DMS79 treated with DMSO at 0.1 percent for 48 hours (cell line): Measurements from ENCODE around the gene PHF13.
"Not testable (repeated sequence)": the region's sequence is repeated elsewhere in the genome, so short reads cannot be mapped to it uniquely, and the experiment has no call there.

Source experiments
- DNase-seq: peaks from one replicate; lab custom pipeline; 2025; lab: John Stamatoyannopoulos, UW

The PHF13 gene

DNA sequence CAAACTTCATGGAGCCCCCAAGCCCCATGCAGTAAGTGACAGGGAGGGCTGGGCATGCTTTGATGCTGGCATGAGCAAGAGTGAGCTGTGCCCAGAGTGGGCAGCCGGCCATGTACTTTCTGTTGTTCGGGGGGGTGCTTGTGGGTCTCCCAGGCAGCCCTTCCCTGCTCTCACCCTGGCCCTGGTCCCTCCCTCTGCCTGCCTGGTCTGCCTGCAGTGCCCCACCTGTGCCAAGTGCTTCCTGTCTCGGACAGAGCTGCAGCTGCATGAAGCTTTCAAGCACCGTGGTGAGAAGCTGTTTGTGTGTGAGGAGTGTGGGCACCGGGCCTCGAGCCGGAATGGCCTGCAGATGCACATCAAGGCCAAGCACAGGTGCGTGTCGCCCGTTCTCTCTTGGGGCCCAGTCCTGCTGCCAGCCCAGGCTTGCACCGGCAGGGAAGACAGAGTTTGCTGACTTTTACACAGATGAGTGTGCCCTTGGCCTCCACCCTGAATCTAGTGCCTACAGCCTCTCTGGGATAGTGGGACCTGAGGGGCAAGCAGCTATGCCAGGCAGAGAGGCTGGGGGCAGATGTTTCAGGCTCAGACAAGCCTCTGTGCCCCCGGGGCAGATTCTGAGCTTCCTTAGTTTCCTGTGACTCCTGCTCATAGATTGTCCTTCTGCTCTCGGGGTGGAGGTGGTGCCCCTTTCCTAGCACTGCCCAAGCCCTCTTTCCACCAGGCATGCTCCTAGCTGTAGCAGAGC lies 26.1 kb upstream of the PHF13 start:
- peak; percentile 90 for DNase-seq

DNA sequence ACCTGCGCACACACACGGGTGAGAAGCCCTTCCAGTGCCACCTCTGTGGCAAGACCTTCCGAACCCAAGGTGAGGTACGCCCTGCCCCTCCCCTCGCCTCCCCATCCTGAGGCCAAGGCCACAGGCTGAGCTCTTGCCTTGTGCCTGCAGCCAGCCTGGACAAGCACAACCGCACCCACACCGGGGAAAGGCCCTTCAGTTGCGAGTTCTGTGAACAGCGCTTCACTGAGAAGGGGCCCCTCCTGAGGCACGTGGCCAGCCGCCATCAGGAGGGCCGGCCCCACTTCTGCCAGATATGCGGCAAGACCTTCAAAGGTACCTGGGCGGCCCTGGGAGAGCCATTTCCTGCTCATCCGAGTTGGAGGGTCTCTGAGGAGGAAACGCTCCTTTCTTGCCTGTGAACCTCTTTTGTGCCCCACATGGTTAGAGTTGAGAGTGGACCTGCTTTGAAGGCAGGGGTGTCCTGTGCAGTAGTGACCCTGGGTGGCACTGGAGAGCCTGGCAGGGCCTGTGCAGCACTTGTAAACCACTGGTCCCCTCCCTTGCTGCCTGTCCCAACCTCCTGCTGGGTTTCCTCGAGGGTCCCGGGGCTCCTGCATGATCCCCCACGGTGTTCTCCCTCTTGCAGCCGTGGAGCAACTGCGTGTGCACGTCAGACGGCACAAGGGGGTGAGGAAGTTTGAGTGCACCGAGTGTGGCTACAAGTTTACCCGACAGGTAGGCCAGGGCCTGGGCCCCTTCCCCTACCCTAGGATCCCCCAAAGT lies 25.2 kb upstream of the PHF13 start:
- peak; percentile 53 for DNase-seq

DNA sequence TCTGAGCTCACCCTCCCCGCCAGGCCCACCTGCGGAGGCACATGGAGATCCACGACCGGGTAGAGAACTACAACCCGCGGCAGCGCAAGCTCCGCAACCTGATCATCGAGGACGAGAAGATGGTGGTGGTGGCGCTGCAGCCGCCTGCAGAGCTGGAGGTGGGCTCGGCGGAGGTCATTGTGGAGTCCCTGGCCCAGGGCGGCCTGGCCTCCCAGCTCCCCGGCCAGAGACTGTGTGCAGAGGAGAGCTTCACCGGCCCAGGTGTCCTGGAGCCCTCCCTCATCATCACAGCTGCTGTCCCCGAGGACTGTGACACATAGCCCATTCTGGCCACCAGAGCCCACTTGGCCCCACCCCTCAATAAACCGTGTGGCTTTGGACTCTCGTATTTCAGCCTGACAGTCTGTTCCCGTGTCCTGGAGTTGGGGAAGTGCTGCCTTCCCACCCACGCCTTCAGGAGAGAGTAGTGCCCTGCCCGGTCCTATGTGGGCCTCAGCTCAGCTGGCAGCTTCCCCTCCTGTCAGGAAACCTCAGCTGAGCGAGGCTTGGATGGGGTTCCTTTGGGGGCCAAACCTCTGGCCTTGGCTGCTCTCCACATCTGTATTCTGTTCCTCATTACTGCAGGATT lies 24.5 kb upstream of the PHF13 start:
- no peak for DNase-seq

DNA sequence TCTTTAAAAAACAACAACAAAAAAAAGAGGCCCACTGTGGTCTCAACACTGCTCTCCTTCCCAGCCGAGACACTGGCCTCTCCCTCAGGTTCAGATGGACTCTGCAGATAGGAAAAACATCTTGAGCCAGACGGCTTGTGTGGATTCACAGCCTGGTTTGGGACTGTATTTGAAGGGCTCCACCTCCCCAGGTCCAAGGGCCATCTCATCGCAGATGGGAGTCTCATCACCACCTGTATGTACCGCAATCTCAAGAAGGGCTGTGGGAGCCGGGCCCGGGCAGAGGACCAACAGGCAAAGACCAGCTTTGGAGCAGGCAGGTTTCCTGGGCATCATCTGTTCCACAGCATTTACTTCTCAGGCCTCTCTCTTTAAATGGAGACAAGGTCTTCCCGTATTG lies 23.5 kb upstream of the PHF13 start:
- DNase-seq = no peak

DNA sequence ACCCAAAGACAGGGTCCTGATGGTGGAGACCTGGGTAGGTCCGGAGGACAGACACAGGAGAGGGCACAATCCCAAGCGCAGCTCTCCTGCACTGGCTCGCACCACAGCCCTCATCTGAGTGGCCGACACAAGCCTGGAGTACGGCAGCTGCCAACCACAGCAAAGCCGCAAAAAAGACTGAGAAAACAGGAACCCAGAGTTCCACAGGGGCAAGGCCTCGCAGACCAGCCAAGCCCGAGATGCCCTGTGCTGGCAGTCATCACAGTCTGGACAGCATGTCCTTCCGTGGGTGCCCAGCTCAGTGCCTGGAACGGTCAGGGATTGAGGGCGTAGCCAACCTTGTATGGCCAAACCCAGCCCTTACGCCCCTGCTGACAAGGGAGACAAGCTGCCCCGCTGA lies 22.3 kb upstream of the PHF13 start:
- DNase-seq = no peak

DNA sequence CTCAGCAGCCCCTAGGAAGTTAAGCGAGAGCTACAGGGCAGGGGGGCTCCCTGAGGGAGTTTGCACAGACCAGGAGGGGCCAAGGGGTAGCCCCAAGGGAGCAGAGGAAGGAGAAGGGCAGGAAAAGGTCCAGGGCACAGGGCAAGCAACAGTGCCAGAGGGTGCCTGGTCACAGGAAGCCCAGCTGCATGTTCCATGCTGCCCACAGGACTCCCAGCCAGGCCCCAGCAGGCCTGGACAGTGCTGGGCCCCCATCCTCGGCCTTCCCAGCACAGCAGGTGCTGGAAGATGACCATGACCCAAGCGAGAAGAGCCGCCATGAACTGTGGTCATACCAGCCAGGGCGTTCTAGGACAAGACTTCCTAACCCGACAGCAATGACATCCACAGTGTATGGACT lies 21.9 kb upstream of the PHF13 start:
- DNase-seq = no peak

DNA sequence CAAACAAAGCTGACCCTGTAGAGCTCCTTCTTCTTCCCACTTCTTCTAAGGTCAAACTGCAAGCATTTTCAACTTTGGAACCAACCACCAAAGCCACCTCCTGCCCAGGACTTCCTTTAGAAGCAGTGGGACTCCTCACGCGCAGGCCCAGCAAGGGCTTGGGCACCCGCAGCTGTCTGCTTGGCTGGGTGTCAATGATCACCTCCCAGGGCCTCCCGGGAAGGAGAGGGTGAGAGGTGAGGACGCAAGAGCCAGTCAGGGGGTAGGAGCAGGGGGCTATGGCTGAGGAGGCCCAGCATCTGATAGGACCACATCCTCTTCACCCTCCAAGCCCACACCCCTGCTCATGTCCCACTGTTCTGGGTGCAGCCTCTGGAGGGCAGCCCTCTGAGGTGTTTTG lies 21.1 kb upstream of the PHF13 start:
- DNase-seq = no peak

DNA sequence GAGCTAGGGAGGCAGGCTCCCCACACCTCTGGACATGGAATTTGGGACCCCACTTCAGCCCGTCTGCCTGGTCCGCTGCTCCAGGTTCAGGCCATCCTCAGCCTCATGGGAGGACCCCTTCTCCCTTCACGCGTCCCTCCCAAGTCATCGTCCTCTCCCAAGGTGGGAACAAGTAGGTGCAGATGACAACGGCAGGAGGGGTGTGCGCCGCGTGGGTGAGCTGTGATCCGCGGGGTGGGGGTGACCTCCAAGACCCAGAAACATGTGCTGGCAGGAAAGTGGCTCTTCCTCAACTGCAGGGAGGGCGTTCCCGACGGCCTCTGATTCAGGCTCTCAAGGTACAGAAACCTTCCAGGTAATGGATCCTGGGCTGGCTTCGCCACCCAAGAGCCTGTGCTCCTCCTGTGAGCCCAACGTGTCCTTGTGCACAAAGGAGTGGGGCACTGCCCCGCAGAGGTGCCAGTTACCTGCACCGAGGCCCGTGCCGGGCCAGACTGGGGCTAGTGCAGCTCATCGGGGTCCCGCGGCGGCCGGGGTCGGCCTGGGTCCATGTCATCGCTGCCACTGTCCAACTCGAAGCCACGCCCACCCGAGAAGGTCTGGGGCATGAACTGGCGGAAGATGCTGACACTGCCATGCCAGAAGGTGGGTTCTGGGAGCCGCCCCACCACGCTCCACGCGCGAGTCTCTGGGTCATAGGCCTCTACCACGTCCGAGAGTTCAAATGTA lies 20.5 kb upstream of the PHF13 start:
- no peak for DNase-seq

DNA sequence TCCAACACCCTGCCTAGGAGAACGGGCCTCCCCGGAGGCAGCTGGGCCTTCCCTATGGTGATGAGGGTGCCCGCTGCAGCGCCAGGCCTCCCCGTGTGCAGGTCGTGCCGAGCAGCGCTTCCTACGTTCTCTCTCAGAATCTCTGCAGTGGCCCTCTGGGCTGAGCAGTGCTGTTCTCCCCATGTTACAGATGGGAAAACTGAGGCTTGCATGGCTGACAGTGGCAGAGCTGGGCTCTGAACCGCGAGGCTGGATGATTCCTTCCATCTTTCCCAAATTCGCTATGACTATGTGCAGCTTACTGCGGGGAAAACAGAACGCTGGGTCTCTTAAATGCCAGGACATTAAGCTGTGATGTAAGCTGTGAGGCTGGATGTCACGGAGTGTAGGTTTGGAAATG lies 19.7 kb upstream of the PHF13 start:
- no peak for DNase-seq

DNA sequence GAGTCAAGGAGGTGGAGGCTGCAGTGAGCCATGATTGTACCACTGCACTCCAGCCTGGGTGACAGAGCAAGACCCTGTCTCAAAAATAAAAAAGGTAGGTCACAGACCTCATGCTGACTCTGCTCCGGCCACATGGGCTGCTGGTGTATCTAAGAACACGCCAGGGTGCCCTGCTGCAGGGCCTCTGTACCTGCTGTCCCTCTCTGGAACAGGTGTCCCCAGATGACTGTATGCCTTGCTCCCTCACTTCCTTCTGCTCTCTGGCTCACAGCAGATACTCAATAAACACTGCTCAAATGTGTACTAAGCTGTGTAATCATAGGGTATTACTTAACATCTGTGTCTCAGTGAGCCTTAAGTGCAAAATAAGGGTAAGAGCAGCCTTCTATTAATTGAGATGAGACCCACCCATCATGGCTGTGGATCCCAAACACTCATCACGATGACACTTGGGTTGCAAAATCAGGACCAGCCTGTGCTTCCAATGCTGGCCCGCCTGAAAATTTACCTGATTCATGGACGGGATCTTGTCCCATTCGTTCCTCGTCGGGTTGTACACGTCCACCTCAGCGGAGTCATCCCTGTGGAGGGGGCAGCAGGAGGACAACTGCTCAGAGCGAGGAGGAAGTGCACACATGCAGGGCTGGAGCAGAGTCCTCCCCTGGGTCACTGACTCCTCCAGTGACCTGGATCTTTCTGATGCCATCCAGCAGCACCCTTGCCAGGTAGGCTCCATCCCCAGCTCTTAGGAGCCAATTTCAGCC lies 18.4 kb upstream of the PHF13 start:
- DNase-seq = no peak

DNA sequence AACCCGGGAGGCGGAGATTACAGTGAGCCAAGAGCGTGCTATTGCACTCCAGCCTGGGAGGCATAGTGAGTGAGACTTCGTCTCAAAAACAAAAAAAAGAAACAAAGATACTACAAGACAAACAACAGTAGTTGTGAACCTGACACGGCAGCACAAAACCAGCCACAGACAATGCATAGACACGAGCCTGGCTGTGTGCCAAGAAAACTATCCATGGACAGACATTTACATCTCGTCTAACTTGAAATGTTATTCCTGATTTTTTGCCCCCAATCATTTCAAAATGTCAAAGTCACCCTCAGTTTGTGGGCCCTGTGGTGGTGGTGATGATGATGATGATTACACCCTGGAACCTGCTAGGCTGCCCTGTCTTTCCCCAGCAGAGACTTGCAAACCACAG lies 17.2 kb upstream of the PHF13 start:
- no peak for DNase-seq

DNA sequence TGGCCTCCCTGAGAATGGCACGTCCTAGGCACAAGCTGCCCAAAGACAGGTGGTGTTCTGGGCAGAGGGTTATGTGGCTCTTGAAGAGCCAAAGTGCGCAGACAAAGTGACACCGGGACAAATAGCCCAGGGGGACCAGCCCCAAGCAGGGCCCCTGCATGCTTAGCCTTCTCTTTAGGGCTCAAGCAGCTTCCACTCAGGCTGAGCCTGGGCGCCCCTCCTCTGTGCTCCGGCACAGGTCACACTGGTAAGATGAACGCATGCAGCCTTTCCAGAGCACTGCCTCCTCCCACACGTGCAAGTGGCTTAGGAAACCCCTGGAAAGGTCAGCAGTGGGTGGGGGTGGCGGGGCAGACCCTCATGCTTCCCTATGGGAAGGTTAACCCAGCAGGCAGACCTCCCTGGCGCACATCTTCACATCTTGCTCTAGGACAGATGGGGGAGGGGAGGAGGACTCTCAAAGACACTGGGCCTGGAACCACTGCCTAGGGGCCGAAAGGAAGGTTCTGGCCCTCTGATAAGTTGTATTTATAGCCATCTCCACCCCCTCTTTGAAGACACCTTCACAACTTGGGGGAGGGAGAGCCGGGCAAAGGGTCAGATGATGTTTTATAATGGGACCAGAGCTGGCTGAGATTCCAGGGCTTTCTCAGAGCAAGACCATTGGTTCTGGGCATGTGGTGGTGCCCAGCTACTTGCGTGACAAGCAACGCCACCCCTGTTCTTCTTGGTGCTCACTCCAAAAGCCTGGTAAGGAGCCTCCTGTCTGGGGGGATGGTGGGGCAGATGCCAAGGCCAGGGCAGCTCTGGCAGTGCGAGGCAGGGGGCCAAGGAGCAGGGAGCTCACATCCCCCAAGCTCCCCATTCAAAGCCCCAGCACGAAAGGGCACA lies 16.4 kb upstream of the PHF13 start:
- DNase-seq = no peak

DNA sequence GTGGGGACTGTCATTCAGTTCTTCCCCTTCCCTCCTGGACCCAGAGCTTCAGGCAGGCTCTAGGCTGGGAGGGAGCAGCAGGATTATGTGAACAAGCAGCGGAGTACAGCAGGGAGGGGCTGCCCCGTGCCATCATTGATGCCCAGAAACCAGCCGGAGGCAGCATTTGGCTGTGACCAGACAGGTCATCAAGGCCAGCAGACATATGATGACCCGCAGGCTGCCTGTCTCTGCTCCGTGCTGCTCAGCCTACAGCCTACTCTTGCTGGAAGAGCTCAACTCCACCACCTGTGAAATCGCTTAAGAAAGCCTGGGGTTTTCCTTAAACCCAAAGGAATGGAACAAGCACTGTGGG lies 15.8 kb upstream of the PHF13 start:
- no peak for DNase-seq

DNA sequence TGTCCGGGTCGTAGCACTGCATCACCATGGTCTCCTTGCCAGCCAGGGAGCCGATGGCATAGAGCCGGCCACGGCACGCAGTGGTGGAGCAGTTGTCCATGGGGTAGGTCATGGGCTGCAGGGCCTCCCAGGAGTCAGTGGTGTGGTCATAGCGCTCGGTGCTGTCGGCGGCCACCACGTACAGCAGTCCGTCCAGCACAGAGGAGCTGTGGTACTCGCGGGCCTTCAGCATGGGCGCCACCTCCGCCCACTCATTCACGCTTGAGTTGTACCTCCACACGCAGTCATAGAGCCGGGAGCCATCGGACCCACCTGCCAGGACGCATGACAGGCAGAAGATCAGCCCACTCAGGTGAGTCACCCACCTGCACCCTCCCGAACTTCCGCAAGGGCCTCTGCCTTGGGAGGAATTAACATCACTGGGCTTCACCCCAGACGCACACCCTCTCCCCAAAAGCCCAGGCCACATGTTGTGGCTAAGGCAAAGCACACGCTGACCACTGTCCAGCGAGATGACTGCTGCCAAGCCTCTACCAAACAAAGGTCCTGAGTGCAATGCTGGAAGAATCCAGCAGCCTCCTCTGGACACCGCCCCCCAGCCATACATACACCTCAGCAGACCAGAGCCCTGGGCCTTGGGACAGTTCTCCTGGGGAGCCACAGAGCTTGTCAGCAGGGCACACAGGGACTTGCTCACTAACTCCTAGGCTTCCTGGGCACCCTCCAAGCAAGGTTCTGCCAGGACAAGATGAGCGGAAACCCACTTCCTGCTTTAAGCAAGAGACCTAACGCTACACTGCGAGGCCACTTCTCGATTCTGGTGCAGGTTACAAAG lies 14.2 kb upstream of the PHF13 start:
- no peak for DNase-seq

DNA sequence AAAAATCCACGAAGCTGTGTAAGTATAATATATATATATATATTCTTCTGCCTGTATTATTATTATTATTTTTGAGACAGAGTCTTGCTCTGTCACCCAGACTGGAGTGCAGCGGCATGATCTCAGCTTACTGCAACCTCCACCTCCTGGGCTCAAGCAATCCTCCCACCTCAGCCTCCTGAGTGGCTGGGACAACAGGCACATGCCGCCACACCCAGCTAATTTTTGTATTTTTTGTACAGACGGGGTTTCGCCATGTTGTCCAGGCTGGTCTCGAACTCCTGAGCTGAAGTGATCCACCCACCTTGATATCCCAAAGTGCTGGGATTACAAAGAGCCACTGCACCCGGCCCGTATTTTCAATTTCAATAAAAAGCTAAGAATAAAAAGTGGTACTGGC lies 13.5 kb upstream of the PHF13 start:
- not testable (repeated sequence) for DNase-seq

DNA sequence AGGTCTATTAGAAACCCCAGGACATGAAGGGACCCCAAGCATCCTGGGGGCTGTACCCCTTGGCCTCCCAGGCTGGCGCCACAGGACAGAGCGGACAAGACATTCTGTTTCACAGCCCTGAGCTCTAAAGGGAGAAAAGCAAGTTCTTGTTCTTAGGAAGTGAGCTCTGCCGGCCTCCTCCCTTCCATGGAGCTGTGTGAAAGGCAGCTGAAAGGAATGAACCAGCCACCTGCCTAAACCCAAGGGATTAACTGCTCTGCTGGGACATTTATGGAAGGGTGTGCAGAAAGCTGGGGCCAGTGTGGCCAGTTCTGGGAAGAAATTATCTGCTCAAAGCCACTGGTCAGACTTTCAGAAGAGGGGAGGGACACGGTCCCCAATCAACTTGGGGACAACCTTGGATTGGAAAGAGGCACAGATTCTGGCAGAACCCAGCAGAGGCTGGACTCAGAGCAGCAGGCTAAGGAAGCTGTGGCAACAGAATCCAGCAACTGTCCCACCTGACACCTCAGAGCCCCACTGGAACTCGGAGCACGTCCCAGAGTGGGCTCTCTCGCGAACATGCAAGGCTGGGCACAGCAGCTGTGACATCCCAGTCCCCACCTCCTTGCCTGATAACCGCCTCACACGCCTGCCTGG lies 13.0 kb upstream of the PHF13 start:
- no peak for DNase-seq

DNA sequence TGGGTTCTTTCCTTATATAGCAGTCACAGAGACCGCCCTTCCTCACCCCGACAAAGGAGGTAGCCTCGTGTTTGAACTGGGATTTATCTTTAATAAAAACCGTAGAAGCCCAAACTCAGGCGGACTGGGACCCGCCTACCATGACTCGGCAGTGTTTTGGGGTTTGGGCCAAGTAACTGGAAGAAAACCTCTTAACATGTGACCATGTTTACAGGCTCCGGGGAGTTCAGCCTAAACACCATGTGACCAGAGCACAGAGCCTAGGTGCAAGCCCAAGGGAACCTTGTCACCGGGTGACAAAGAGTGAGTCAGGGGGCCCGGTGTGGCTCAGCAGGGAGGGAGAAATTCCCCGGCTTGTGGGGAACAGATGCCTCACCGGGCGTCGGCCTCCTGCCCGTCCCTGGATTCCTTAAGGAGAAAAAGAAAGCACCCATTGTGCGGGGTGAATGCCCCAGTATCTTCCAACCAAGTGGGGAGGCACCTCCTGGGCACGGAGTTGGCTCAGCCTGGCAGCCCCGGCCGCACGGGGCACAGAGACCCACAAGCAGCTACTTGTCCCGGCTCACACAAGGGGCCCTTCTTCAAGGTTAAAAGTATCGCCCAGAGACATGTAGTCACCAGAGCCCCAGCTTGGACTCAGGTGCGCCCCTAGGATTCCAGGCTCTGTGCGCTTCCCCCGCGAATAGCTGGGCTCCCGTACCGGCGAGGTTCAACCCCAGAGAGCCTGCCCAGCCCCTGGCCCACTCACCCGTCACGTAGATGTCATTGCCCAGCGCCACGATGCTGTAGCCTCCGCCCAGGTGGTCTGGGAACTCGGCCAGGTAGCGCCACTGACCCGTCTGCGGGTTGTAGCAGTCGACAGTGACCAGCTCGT lies 12.2 kb upstream of the PHF13 start:
- DNase-seq = peak; percentile 31

DNA sequence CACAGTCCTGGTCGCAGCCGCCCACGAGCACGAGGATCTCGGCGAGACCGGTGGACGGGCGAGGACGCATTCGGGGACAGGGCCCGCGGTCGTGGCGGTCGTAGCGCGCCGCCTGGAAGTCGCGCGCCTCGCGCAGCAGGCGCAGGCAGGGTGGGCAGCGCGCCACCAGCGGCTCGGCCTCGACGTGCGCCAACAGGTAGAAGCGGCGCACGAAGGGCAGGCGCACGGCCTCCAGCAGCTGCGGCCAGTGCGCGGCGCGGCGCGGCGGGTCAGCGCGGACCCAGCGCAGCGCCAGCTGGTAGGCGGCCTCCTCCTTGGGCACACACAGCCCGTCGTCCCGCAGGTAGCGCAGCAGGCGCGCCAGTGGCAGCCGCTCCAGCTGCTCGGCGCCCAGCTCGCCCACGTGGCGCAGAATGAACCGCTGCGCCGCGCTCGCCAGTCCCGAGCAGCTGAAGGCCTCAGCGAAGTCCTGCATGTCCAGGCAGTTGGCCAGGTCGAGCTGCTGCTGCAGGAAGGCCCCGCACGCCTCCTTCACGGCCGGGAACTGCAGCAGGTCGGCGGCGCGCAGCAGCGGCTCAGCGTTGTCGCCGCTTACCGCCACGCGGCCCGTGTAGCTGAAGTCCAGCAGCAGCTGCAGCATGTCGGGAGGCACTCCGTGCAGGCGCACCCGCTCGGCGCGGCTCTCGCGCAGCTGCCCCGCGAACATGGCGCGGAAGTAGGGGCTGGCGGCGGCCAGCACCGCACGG lies 11.4 kb upstream of the PHF13 start:
- DNase-seq = no peak
